Spleen (tissue), 7 donors: ENCODE measurements around the gene KDM1B.

Source experiments
- POLR2AphosphoS5 ChIP-seq, 3 donors: sonication (generic); formaldehyde crosslinking; IDR thresholded peaks; one replicate each; pipeline ENCODE4 v1.5.1; 2017; ENCODE audit warnings: antibody characterized with exemption in 3 of 3
- TF ChIP-seq, protein P1 (sequence below), 11 experiments: fragments of 200-600 bp in 7 of 11; fragments of 450-650 bp in 4 of 11; sonication (generic) in 4 of 11; IDR thresholded peaks in 8 of 11; conservative IDR thresholded peaks in 3 of 11; 1 replicate in 7 of 11; 2 replicates in 4 of 11; pipeline versions ENCODE4 v1.4.0 to v1.8.0; 2016 to 2021; ENCODE audit warnings: antibody characterized with exemption in 11 of 11, inconsistent platforms in 4 of 11, mild to moderate bottlenecking in 1 of 11
- donor health status: DM: no; HTN: no; CAD: no; lungs with moderate emphysema.
- donor health status: DM: no; HTN: no; CAD: no.
- donor health status: DM: no; HTN: no; CAD: no.

DNA sequence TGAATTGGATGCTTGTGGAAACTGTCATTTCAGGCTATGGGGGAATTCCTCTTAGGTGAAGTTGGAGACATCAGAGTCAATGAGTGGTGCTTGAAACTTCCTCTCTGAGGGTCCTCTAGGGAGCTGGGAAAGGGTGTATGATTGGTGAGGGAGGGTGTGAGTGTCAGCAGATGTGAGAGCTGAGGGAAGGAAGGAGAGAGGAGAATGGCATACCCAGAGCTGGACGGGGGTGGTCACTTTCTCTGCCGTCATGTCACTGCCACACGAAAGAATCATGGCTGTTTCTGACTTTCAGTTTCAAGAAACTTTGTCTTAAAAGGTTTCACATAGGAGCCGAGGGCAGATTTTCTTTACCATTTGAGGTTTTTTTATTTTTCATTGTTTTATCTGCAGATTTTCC is 58.8 kb downstream of the KDM1B start:
- TF ChIP-seq, protein P1, sequence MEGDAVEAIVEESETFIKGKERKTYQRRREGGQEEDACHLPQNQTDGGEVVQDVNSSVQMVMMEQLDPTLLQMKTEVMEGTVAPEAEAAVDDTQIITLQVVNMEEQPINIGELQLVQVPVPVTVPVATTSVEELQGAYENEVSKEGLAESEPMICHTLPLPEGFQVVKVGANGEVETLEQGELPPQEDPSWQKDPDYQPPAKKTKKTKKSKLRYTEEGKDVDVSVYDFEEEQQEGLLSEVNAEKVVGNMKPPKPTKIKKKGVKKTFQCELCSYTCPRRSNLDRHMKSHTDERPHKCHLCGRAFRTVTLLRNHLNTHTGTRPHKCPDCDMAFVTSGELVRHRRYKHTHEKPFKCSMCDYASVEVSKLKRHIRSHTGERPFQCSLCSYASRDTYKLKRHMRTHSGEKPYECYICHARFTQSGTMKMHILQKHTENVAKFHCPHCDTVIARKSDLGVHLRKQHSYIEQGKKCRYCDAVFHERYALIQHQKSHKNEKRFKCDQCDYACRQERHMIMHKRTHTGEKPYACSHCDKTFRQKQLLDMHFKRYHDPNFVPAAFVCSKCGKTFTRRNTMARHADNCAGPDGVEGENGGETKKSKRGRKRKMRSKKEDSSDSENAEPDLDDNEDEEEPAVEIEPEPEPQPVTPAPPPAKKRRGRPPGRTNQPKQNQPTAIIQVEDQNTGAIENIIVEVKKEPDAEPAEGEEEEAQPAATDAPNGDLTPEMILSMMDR (IDR thresholded peaks at IDR 0.05 in 8 of 11, conservative IDR thresholded peaks at IDR 0.05 in 3 of 11), result no peak
- no peak for TF ChIP-seq POLR2AphosphoS5 (IDR thresholded peaks at IDR 0.05)
